Measurements from ENCODE around the gene ASB10. TPM values are rescaled to one million over a fixed set of nuclear protein-coding genes. Genes with fewer than 3 reads are reported as not detected.

Gene ASB10
- total RNA-seq, 1 experiment from 2014 or later, result not detected

GRCh38 chr7:151181011-151181431 lies 6.0 kb downstream of the ASB10 start:
- TF ChIP-seq POLR2AphosphoS5 (IDR thresholded peaks at IDR 0.05; ENCODE audit: low read depth, low read length) (no peak), TCF7L2 (IDR thresholded peaks at IDR 0.05; ENCODE audit: low read depth, low read length) (no peak), SIN3A (IDR thresholded peaks at IDR 0.05; ENCODE audit: borderline replicate concordance, insufficient read depth, low read depth, low read length) (no peak)
- TF ChIP-seq, protein P1, sequence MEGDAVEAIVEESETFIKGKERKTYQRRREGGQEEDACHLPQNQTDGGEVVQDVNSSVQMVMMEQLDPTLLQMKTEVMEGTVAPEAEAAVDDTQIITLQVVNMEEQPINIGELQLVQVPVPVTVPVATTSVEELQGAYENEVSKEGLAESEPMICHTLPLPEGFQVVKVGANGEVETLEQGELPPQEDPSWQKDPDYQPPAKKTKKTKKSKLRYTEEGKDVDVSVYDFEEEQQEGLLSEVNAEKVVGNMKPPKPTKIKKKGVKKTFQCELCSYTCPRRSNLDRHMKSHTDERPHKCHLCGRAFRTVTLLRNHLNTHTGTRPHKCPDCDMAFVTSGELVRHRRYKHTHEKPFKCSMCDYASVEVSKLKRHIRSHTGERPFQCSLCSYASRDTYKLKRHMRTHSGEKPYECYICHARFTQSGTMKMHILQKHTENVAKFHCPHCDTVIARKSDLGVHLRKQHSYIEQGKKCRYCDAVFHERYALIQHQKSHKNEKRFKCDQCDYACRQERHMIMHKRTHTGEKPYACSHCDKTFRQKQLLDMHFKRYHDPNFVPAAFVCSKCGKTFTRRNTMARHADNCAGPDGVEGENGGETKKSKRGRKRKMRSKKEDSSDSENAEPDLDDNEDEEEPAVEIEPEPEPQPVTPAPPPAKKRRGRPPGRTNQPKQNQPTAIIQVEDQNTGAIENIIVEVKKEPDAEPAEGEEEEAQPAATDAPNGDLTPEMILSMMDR (IDR thresholded peaks at IDR 0.05), result no peak
- TF ChIP-seq, protein P2, sequence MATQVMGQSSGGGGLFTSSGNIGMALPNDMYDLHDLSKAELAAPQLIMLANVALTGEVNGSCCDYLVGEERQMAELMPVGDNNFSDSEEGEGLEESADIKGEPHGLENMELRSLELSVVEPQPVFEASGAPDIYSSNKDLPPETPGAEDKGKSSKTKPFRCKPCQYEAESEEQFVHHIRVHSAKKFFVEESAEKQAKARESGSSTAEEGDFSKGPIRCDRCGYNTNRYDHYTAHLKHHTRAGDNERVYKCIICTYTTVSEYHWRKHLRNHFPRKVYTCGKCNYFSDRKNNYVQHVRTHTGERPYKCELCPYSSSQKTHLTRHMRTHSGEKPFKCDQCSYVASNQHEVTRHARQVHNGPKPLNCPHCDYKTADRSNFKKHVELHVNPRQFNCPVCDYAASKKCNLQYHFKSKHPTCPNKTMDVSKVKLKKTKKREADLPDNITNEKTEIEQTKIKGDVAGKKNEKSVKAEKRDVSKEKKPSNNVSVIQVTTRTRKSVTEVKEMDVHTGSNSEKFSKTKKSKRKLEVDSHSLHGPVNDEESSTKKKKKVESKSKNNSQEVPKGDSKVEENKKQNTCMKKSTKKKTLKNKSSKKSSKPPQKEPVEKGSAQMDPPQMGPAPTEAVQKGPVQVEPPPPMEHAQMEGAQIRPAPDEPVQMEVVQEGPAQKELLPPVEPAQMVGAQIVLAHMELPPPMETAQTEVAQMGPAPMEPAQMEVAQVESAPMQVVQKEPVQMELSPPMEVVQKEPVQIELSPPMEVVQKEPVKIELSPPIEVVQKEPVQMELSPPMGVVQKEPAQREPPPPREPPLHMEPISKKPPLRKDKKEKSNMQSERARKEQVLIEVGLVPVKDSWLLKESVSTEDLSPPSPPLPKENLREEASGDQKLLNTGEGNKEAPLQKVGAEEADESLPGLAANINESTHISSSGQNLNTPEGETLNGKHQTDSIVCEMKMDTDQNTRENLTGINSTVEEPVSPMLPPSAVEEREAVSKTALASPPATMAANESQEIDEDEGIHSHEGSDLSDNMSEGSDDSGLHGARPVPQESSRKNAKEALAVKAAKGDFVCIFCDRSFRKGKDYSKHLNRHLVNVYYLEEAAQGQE (IDR thresholded peaks at IDR 0.05; ENCODE audit: insufficient read depth in 1 of 2, low read depth in 2 of 2, low read length in 1 of 2), result no peak
- ATAC-seq (no peak), DNase-seq (ENCODE audit: low read depth, low spot score) (no peak)
- no peaks in the 10 kb centered on the region for H3K4me1 ChIP-seq (ENCODE audit: control insufficient read depth, insufficient read depth, low read length)
- POLR2A ChIA-PET, result no interaction called here
- H3K4me3 ChIP-seq (ENCODE audit: low read depth in 2 of 2, low read length in 2 of 2), result no peak overlapping the region
- in situ Hi-C loops (cut with HindIII; ENCODE audit: low pct_unique_long_range_greater_than_20kb, low sequenced_read_pairs) (no loop called here), intact Hi-C loops (cut with micrococcal nuclease; ENCODE audit: unreplicated experiment) (no loop called here)
- CTCF ChIA-PET, result no interaction called here
- no peaks in the 10 kb centered on the region for H3K9me3 ChIP-seq (ENCODE audit: control insufficient read depth, insufficient read depth, low read depth, low read length)
- no peaks in the 10 kb centered on the region for H3K36me3 ChIP-seq (ENCODE audit: control insufficient read depth, insufficient read depth, low read length)
- BruUV-seq (replicated peaks), result no TSS peak
- no peak overlapping the region for H3K27ac ChIP-seq (ENCODE audit: low read length)
- peaks cover 4% of the 10 kb centered on the region; the same call in 1 of the 2 replicates for H3K27me3 ChIP-seq (ENCODE audit: control insufficient read depth, insufficient read depth, low read length)

DNA sequence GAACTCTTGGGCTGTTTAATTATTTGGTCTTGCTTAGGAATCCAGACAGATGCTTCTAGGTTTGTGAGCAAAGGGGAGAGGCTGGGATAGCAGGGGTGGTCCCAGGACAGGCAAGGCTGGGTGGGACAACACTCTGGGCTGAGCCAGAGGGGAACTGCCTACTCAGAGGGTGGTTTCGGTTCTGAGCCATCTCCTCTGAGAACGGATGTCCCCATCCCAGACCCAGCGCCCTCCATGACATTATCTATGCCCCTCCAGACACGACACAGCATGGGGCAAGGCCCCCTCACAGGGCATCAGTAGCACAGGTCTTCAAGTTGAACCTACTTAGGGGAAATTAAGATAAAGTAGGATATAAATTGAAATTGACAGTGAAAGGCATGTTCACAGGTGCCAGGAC lies 7.1 kb downstream of the ASB10 start:
- no peak for ATAC-seq
- POLR2A ChIA-PET, result no interaction called here
- Histone ChIP-seq H3K9me3 (ENCODE audit: control insufficient read depth, insufficient read depth, low read depth, low read length) (no peaks in the 10 kb centered on the region), H3K36me3 (ENCODE audit: control insufficient read depth, insufficient read depth, low read length) (no peaks in the 10 kb centered on the region), H3K27me3 (ENCODE audit: control insufficient read depth, insufficient read depth, low read length) (peaks cover 4% of the 10 kb centered on the region; the same call in 1 of the 2 replicates), H3K27ac (ENCODE audit: low read length) (no peak overlapping the region), H3K4me3 (ENCODE audit: low read depth in 2 of 2, low read length in 2 of 2) (no peak overlapping the region), H3K4me1 (ENCODE audit: control insufficient read depth, insufficient read depth, low read length) (no peaks in the 10 kb centered on the region)
- no TSS peak for BruUV-seq (replicated peaks)
- intact Hi-C loops (cut with micrococcal nuclease; ENCODE audit: unreplicated experiment) (no loop called here), in situ Hi-C loops (cut with HindIII; ENCODE audit: low pct_unique_long_range_greater_than_20kb, low sequenced_read_pairs) (no loop called here)
- DNase-seq (ENCODE audit: low read depth, low spot score), result no peak
- CTCF ChIA-PET, result no interaction called here
- TF ChIP-seq TCF7L2 (IDR thresholded peaks at IDR 0.05; ENCODE audit: low read depth, low read length) (no peak), SIN3A (IDR thresholded peaks at IDR 0.05; ENCODE audit: borderline replicate concordance, insufficient read depth, low read depth, low read length) (no peak), POLR2AphosphoS5 (IDR thresholded peaks at IDR 0.05; ENCODE audit: low read depth, low read length) (no peak)
- TF ChIP-seq, protein P1 (IDR thresholded peaks at IDR 0.05), result no peak
- TF ChIP-seq, protein P2 (IDR thresholded peaks at IDR 0.05; ENCODE audit: insufficient read depth in 1 of 2, low read depth in 2 of 2, low read length in 1 of 2), result no peak

All from Panc1 (cell line).